Mucosa of descending colon (tissue), 3 donors: ENCODE results near the gene ERC1. TPM values are rescaled to one million over a fixed set of nuclear protein-coding genes. Genes with fewer than 3 reads are reported as not detected.

ENCODE experiments used
- ATAC-seq: fragments of 200-7000 bp; cut with Tn5 transposase; one replicate; pipeline ENCODE4 v1.9.1; 2020; ENCODE audit warnings: mild to moderate bottlenecking, moderate library complexity
- DNase-seq, 3 donors: peaks; one replicate each; pipeline ENCODE4 v3.0.0-alpha.2; 2020
- H3K36me3 ChIP-seq: fragments of 200-600 bp; one replicate; pipeline ENCODE4 v1.8.0; 2021; ENCODE audit warnings: low read depth, mild to moderate bottlenecking
- H3K4me1 ChIP-seq: fragments of 200-600 bp; one replicate; pipeline ENCODE4 v1.8.0; 2021; ENCODE audit warnings: low read depth, mild to moderate bottlenecking
- H3K4me3 ChIP-seq: fragments of 200-600 bp; one replicate; pipeline ENCODE4 v1.8.0; 2021; ENCODE audit warnings: mild to moderate bottlenecking
- H3K9me3 ChIP-seq: fragments of 200-600 bp; one replicate; pipeline ENCODE4 v1.8.0; 2021; ENCODE audit warnings: mild to moderate bottlenecking
- intact Hi-C, 2 donors: fragments of 100-400 bp; cut with DNase I in 1 of 2; cut with micrococcal nuclease in 1 of 2; formaldehyde crosslinking; loops; one replicate each; pipeline versions ENCODE4 v1.11.0 to v1.11.1; 2022; cut with DNase I, micrococcal nuclease
- total RNA-seq, 3 donors: library from RNA; stranded (reverse); fragmentation: NEBNext Ultra II Directional in 2 of 3; extraction: Animal tissue kit (Norgen Biotek cat#: 25700) in 2 of 3; gene quantifications; one replicate each; pipeline versions ENCODE4 v1.2.1 to v1.2.4, GENCODE V29; 2021 to 2023
- TF ChIP-seq, protein P1 (sequence below): fragments of 200-600 bp; IDR thresholded peaks from one replicate; pipeline ENCODE4 v1.8.0; 2022; ENCODE audit warnings: antibody characterized with exemption, mild to moderate bottlenecking
- donor health status: DM: no; HTN: no; CAD: no; lungs with moderate emphysema.
- donor health status: DM: no; HTN: no; CAD: no.
- donor health status: DM: no; HTN: yes; CAD: no.

ERC1 gene
- total RNA-seq, 3 donors from 2014 or later = 42.6 to 76.3 (median 49.6) TPM

DNA sequence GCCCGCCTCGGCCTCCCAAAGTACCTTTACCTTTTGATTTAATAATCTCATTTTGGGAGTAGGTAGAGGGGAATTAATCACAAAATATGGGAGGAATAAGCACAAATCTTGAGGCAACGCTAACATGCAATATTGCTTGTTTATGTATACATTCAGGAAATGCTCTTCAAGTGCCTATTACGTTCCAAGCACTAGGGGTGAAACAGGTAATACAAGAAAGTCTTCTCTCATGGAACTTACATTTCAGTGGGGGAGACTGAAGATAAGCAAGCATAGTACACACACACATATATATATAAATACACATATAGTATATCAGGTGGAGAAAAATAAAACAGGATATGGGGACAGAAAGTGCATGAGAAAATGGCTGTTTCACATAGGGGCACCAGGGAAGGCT, 19.0 kb upstream of the ERC1 start:
- Histone ChIP-seq H3K36me3 (no peaks in the 10 kb centered on the region), H3K4me3 (no peak overlapping the region), H3K9me3 (no peaks in the 10 kb centered on the region), H3K4me1 (no peaks in the 10 kb centered on the region)
- ATAC-seq = no peak
- no peak for DNase-seq
- TF ChIP-seq, protein P1, sequence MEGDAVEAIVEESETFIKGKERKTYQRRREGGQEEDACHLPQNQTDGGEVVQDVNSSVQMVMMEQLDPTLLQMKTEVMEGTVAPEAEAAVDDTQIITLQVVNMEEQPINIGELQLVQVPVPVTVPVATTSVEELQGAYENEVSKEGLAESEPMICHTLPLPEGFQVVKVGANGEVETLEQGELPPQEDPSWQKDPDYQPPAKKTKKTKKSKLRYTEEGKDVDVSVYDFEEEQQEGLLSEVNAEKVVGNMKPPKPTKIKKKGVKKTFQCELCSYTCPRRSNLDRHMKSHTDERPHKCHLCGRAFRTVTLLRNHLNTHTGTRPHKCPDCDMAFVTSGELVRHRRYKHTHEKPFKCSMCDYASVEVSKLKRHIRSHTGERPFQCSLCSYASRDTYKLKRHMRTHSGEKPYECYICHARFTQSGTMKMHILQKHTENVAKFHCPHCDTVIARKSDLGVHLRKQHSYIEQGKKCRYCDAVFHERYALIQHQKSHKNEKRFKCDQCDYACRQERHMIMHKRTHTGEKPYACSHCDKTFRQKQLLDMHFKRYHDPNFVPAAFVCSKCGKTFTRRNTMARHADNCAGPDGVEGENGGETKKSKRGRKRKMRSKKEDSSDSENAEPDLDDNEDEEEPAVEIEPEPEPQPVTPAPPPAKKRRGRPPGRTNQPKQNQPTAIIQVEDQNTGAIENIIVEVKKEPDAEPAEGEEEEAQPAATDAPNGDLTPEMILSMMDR = no peak
- intact Hi-C loops = no loop called here

DNA sequence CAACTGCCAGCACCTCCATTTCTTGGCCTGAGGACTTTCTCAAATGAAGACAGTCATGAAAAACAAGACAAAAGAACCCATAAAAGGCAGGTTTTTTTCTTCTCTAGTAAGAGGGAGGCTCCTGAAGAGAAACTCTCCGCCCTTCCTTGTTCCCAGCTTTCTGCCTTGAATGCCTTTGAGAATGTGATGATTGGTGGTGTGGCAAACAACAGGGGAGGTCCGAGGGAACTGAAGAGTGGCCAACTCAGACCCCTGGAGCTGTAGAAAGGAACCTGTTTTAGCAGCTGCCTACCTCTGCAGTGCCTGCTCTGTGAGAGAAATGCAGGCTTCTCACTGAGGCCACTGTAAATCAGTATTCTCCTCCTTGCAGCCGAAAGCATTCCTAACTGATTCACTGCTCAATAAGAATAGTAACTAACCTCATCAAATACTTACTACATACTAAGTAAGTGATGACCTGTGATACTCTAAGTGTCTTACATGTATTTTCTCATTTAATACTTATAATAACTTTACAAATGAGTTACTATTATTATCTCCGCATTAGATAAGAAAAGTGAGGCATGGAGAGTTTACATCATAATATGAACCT, 16.7 kb upstream of the ERC1 start:
- TF ChIP-seq, protein P1 = no peak
- Histone ChIP-seq H3K4me3 (no peak overlapping the region), H3K4me1 (no peaks in the 10 kb centered on the region), H3K9me3 (no peaks in the 10 kb centered on the region), H3K36me3 (no peaks in the 10 kb centered on the region)
- DNase-seq = no peak
- ATAC-seq = no peak
- intact Hi-C loops = no loop called here

DNA sequence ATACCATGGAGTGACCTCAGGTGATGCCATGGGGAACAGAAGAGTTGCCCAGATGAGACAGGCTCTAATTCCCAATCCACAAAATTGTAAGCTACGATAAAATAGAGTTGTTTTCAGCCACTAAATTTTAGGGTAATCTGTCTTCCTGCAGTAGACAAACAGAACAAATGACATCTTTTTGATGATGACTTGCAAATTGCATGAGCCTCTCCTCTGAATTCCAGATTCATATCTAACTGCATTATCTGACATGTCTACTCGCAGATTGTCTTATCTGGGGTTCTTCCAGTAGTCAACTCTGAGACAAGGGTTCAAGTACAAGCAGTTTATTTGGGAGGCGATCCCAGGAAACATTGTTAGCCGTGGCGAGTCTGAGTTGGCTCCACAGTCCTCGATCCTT, 14.4 kb upstream of the ERC1 start:
- intact Hi-C loops = no loop called here
- no peaks in the 10 kb centered on the region for H3K36me3 ChIP-seq
- no peak overlapping the region for H3K4me3 ChIP-seq
- no peaks in the 10 kb centered on the region for H3K9me3 ChIP-seq
- TF ChIP-seq, protein P1 = no peak
- ATAC-seq (no peak), DNase-seq (no peak)
- H3K4me1 ChIP-seq = no peaks in the 10 kb centered on the region

DNA sequence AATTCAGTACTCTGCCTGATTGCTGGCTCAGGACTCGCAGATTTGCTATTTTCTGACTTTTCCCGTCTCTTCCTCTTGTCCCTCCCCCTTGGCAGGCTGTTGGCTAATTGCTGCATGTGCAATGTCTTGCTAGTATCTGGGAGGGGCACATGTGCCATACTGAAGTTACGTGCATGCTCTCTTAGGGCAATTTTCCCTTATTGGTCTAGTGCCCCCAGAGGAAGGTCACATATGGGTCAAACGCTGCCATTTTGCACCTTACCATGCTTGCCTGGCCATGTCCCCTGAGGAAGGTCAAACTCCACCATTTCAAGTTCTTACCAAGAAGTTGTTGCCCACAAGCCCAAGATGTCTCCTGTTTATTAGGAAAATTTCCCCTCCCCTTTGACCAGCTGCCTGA, 13.9 kb upstream of the ERC1 start:
- ATAC-seq = no peak
- no peak overlapping the region for H3K4me3 ChIP-seq
- DNase-seq = no peak
- H3K4me1 ChIP-seq = no peaks in the 10 kb centered on the region
- no peaks in the 10 kb centered on the region for H3K36me3 ChIP-seq
- intact Hi-C loops = no loop called here
- TF ChIP-seq, protein P1 = no peak
- H3K9me3 ChIP-seq = no peaks in the 10 kb centered on the region

DNA sequence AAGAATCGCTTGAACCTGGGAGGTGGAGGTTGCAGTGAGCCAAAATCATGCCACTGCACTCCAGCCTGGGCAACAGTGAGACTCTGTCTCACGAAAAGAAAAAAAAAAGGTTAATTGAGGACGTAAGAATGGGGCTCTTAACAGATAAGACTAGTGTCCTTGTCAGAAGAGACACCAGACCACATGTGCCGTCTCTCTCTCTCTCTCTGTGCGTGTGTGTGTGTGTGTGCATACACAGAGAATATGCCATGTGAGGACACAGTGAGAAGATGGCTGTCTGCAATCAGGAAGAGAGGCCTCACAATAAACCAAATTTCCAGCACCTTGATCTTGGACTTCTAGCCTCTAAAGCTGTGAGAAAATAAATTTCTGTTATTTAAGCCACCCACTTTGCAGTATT, 11.7 kb upstream of the ERC1 start:
- no peak overlapping the region for H3K4me3 ChIP-seq
- no peaks in the 10 kb centered on the region for H3K9me3 ChIP-seq
- ATAC-seq = no peak
- no peaks in the 10 kb centered on the region for H3K36me3 ChIP-seq
- no peak for DNase-seq
- intact Hi-C loops = no loop called here
- TF ChIP-seq, protein P1 = no peak
- H3K4me1 ChIP-seq = no peaks in the 10 kb centered on the region
